Liver (tissue), 9 donors: ENCODE data around the gene PPM1L. TPM values are rescaled to one million over a fixed set of nuclear protein-coding genes. Genes with fewer than 3 reads are reported as not detected.

Experiments
- DNase-seq: peaks from one replicate; pipeline ENCODE4 v3.0.0-alpha.2; 2017; ENCODE audit warnings: low spot score
- H3K27ac ChIP-seq, 2 donors: one replicate each; pipeline ENCODE4 v1.7.0; 2013; ENCODE audit warnings: inconsistent platforms in 2 of 2, low read length in 2 of 2, control low read depth in 1 of 2, low read depth in 1 of 2, mild to moderate bottlenecking in 1 of 2
- H3K27me3 ChIP-seq, 4 donors: one replicate each; pipeline versions ENCODE4 v1.6.1 to v1.7.0; 2013; ENCODE audit warnings: low read length in 3 of 4, inconsistent platforms in 1 of 4, mild to moderate bottlenecking in 1 of 4, moderate library complexity in 1 of 4; ENCODE audit not compliant: control insufficient read depth in 4 of 4, insufficient read depth in 4 of 4
- H3K36me3 ChIP-seq, 4 donors: one replicate each; pipeline versions ENCODE4 v1.6.1 to v1.7.0; 2013; ENCODE audit warnings: low read length in 3 of 4, mild to moderate bottlenecking in 3 of 4, low read depth in 1 of 4, moderate library complexity in 1 of 4; ENCODE audit not compliant: control insufficient read depth in 4 of 4, insufficient read depth in 3 of 4
- H3K4me1 ChIP-seq, 4 donors: one replicate each; pipeline versions ENCODE4 v1.6.1 to v1.7.0; 2013; ENCODE audit warnings: low read length in 3 of 4, mild to moderate bottlenecking in 3 of 4, moderate library complexity in 1 of 4; ENCODE audit not compliant: control insufficient read depth in 4 of 4, insufficient read depth in 4 of 4
- H3K4me3 ChIP-seq, 3 donors: one replicate each; pipeline versions ENCODE4 v1.6.1 to v1.7.0; 2013; ENCODE audit warnings: low read length in 3 of 3, control low read depth in 1 of 3, low read depth in 1 of 3, mild to moderate bottlenecking in 1 of 3
- H3K9ac ChIP-seq, 2 donors: one replicate each; pipeline ENCODE4 v1.7.0; 2013; ENCODE audit warnings: low read length in 2 of 2, mild to moderate bottlenecking in 2 of 2, moderate library complexity in 2 of 2, control low read depth in 1 of 2, low read depth in 1 of 2
- H3K9me3 ChIP-seq, 4 donors: one replicate each; pipeline versions ENCODE4 v1.6.1 to v1.7.0; 2013; ENCODE audit warnings: low read length in 3 of 4; ENCODE audit not compliant: control insufficient read depth in 4 of 4
- CTCF ChIP-seq: fragments of 150-350 bp; IDR thresholded peaks from 2 replicates; pipeline ENCODE4 v1.5.1; 2017; ENCODE audit warnings: improper control_type of control experiment, low read depth, low read length; ENCODE audit not compliant: missing input control
- EGR1 ChIP-seq, 2 donors: IDR thresholded peaks; 2 replicates each; pipeline ENCODE4 v1.6.1; 2016 to 2018; ENCODE audit warnings: antibody characterized with exemption in 2 of 2, low read depth in 2 of 2
- FOXA1 ChIP-seq: IDR thresholded peaks from 2 replicates; pipeline ENCODE4 v1.6.1; 2016; ENCODE audit warnings: antibody characterized with exemption
- FOXA2 ChIP-seq: IDR thresholded peaks from 2 replicates; pipeline ENCODE4 v1.6.1; 2016; ENCODE audit warnings: antibody characterized with exemption
- GABPA ChIP-seq, 2 donors: IDR thresholded peaks in 1 of 2; conservative IDR thresholded peaks in 1 of 2; 2 replicates each; pipeline ENCODE4 v1.6.1; 2016; ENCODE audit warnings: antibody characterized with exemption in 2 of 2, mild to moderate bottlenecking in 1 of 2, moderate library complexity in 1 of 2
- HNF4A ChIP-seq, 2 donors: conservative IDR thresholded peaks; 2 replicates each; pipeline ENCODE4 v1.6.1; 2016; ENCODE audit warnings: antibody characterized with exemption in 2 of 2, mild to moderate bottlenecking in 2 of 2
- HNF4G ChIP-seq: IDR thresholded peaks from 2 replicates; pipeline ENCODE4 v1.6.1; 2016; ENCODE audit warnings: antibody characterized with exemption
- JUND ChIP-seq, 2 donors: IDR thresholded peaks; 2 replicates each; pipeline ENCODE4 v1.6.1; 2016; ENCODE audit warnings: antibody characterized with exemption in 2 of 2
- NR2F2 ChIP-seq: IDR thresholded peaks from 2 replicates; pipeline ENCODE4 v1.6.1; 2016; ENCODE audit warnings: antibody characterized with exemption
- RAD21 ChIP-seq, 2 donors: IDR thresholded peaks; 2 replicates each; pipeline ENCODE4 v1.6.1; 2016; ENCODE audit warnings: antibody characterized with exemption in 2 of 2, mild to moderate bottlenecking in 2 of 2
- RXRA ChIP-seq, 2 donors: IDR thresholded peaks; 2 replicates each; pipeline ENCODE4 v1.6.1; 2017 to 2018; ENCODE audit warnings: antibody characterized with exemption in 2 of 2, mild to moderate bottlenecking in 1 of 2
- SP1 ChIP-seq: IDR thresholded peaks from 2 replicates; pipeline ENCODE4 v1.6.1; 2018; ENCODE audit warnings: antibody characterized with exemption, mild to moderate bottlenecking
- TAF1 ChIP-seq: conservative IDR thresholded peaks from 2 replicates; pipeline ENCODE4 v1.6.1; 2016; ENCODE audit warnings: antibody characterized with exemption, mild to moderate bottlenecking
- YY1 ChIP-seq: IDR thresholded peaks from 2 replicates; pipeline ENCODE4 v1.6.1; 2016; ENCODE audit warnings: antibody characterized with exemption, mild to moderate bottlenecking
- ZBTB33 ChIP-seq: IDR thresholded peaks from 2 replicates; pipeline ENCODE4 v1.6.1; 2016; ENCODE audit warnings: antibody characterized with exemption
- WGBS: extraction: QIAGEN DNeasy Blood & Tissue Kit; methylation state at CpG from one replicate; pipeline ENCODE4 v1.1.7; 2013; 5-methylcytosine and 5-hydroxymethylcytosine counted together
- polyA plus RNA-seq, 2 donors: library from polyadenylated mRNA; stranded (reverse) in 1 of 2; unstranded in 1 of 2; fragments of 200-250 nt in 1 of 2; fragments of >200 nt in 1 of 2; fragmentation: Nextera tagmentation in 1 of 2; extraction: Ambion mirVana in 1 of 2; gene quantifications; one replicate each; pipeline versions ENCODE4 v1.2.1 to v1.2.3, GENCODE V29; 2013 to 2015
- total RNA-seq, 2 donors: library from RNA; depleted of rRNA; stranded (reverse); fragments of >200 nt; gene quantifications; one replicate each; pipeline ENCODE4 v1.2.3, GENCODE V29; 2014
- TF ChIP-seq, protein P1 (sequence below): IDR thresholded peaks from 2 replicates; pipeline ENCODE4 v1.6.1; 2016; ENCODE audit warnings: antibody characterized with exemption, mild to moderate bottlenecking
- TF ChIP-seq, protein P2 (sequence below): IDR thresholded peaks from 2 replicates; pipeline ENCODE4 v1.6.1; 2016; ENCODE audit warnings: antibody characterized with exemption
- TF ChIP-seq, protein P3 (sequence below): IDR thresholded peaks from 2 replicates; pipeline ENCODE4 v1.6.1; 2016; ENCODE audit warnings: antibody characterized with exemption
- donor health status: healthy.
- donor health status: healthy.
- donor health status: healthy.
- donor health status: healthy.
- donor health status: healthy.

PPM1L gene
- total and polyA plus RNA-seq, 4 donors: 1.6 to 8.5 (median 4.8) TPM

- TF ChIP-seq, protein P1, sequence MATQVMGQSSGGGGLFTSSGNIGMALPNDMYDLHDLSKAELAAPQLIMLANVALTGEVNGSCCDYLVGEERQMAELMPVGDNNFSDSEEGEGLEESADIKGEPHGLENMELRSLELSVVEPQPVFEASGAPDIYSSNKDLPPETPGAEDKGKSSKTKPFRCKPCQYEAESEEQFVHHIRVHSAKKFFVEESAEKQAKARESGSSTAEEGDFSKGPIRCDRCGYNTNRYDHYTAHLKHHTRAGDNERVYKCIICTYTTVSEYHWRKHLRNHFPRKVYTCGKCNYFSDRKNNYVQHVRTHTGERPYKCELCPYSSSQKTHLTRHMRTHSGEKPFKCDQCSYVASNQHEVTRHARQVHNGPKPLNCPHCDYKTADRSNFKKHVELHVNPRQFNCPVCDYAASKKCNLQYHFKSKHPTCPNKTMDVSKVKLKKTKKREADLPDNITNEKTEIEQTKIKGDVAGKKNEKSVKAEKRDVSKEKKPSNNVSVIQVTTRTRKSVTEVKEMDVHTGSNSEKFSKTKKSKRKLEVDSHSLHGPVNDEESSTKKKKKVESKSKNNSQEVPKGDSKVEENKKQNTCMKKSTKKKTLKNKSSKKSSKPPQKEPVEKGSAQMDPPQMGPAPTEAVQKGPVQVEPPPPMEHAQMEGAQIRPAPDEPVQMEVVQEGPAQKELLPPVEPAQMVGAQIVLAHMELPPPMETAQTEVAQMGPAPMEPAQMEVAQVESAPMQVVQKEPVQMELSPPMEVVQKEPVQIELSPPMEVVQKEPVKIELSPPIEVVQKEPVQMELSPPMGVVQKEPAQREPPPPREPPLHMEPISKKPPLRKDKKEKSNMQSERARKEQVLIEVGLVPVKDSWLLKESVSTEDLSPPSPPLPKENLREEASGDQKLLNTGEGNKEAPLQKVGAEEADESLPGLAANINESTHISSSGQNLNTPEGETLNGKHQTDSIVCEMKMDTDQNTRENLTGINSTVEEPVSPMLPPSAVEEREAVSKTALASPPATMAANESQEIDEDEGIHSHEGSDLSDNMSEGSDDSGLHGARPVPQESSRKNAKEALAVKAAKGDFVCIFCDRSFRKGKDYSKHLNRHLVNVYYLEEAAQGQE: no peak
- TF ChIP-seq FOXA1: no peak
Measured at GRCh38 chr3:161020256-161020655, 264.2 kb downstream of the PPM1L start (continued).

DNA sequence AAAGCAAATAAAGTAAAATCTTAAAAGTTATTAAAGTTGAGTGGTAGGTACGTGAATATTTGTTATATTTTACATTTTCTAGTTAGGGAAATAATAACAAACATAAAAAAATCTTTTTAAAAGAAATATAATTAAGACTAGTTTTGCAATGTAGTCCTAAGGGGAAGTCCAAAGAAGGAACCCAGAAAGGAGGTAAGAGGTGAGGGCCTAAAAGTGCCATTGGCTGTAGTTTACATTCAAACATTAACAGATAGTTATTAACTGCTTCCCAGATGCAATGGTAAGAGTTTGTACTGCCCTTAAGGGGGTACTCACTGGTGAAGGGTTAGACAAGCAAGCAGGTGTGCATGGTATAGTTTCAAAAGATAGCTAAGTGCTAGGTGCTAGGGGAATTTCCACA, 269.9 kb downstream of the PPM1L start:
- no peaks in the 10 kb centered on the region for H3K4me1 ChIP-seq
- no peak overlapping the region for H3K4me3 ChIP-seq
- no peaks in the 10 kb centered on the region for H3K27me3 ChIP-seq
- no peaks in the 10 kb centered on the region for H3K36me3 ChIP-seq
- TF ChIP-seq GABPA (IDR thresholded peaks at IDR 0.05 in 1 of 2, conservative IDR thresholded peaks at IDR 0.05 in 1 of 2) (no peak), FOXA1 (no peak), TAF1 (no peak), JUND (IDR thresholded peaks at IDR 0.05) (no peak), NR2F2 (no peak), HNF4A (conservative IDR thresholded peaks at IDR 0.05) (no peak), CTCF (no peak), RAD21 (IDR thresholded peaks at IDR 0.05) (no peak)
- TF ChIP-seq, protein P2, sequence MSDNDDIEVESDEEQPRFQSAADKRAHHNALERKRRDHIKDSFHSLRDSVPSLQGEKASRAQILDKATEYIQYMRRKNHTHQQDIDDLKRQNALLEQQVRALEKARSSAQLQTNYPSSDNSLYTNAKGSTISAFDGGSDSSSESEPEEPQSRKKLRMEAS: no peak
- H3K9ac ChIP-seq: no peak overlapping the region
- no peak for DNase-seq
- WGBS: 93% methylated on average over 1 of the region's 1 CpG
- no peak overlapping the region for H3K27ac ChIP-seq
- H3K9me3 ChIP-seq: peaks cover 0 to 3% (median under 1%) of the 10 kb centered on the region in 4 donors

- no peak for DNase-seq
- peaks cover 0 to 4% (median 2%) of the 10 kb centered on the region in 4 donors for H3K4me1 ChIP-seq
- H3K36me3 ChIP-seq: no peaks in the 10 kb centered on the region
- H3K4me3 ChIP-seq: no peak overlapping the region
- H3K9ac ChIP-seq: no peak overlapping the region
- WGBS: 96% methylated on average over 6 of the region's 6 CpGs
- H3K9me3 ChIP-seq: peaks cover 0 to 3% (median under 1%) of the 10 kb centered on the region in 4 donors
- H3K27me3 ChIP-seq: no peaks in the 10 kb centered on the region
- H3K27ac ChIP-seq: no peak overlapping the region
- TF ChIP-seq TAF1: no peak
- no peak for TF ChIP-seq SP1
- no peak for TF ChIP-seq EGR1 (IDR thresholded peaks at IDR 0.05; ENCODE audit: low read depth in 2 of 2)
- no peak for TF ChIP-seq JUND (IDR thresholded peaks at IDR 0.05)
- no peak for TF ChIP-seq FOXA1
- TF ChIP-seq RAD21 (IDR thresholded peaks at IDR 0.05): no peak
- no peak for TF ChIP-seq FOXA2
- no peak for TF ChIP-seq HNF4A (conservative IDR thresholded peaks at IDR 0.05)
- TF ChIP-seq, protein P1: no peak
- no peak for TF ChIP-seq ZBTB33
- TF ChIP-seq YY1: no peak
- no peak for TF ChIP-seq RXRA (IDR thresholded peaks at IDR 0.05)
- no peak for TF ChIP-seq NR2F2
- TF ChIP-seq HNF4G: no peak
- TF ChIP-seq GABPA (IDR thresholded peaks at IDR 0.05 in 1 of 2, conservative IDR thresholded peaks at IDR 0.05 in 1 of 2): no peak
- TF ChIP-seq, protein P3, sequence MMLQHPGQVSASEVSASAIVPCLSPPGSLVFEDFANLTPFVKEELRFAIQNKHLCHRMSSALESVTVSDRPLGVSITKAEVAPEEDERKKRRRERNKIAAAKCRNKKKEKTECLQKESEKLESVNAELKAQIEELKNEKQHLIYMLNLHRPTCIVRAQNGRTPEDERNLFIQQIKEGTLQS: no peak
Measured at GRCh38 chr3:161026612-161027510, 270.8 kb downstream of the PPM1L start.
